Glomerular visceral epithelial cell (primary cell): Measurements from ENCODE around the gene MRPL21.
"Not testable (repeated sequence)": the region's sequence is repeated elsewhere in the genome, so short reads cannot be mapped to it uniquely, and the experiment has no call there.

Experiments used
- DNase-seq: peaks from one replicate; pipeline ENCODE4 v3.0.0-alpha.2; 2016; ENCODE audit errors: extremely low spot score

The MRPL21 gene

GRCh38 chr11:68911731-68912130 lies 8.1 kb upstream of the MRPL21 start:
- DNase-seq = no peak

GRCh38 chr11:68910965-68911364 lies 7.3 kb upstream of the MRPL21 start:
- no peak for DNase-seq

GRCh38 chr11:68908273-68908672 lies 4.6 kb upstream of the MRPL21 start:
- DNase-seq = no peak

- DNase-seq = no peak
Observed at GRCh38 chr11:68905421-68906360, 2.1 kb upstream of the MRPL21 start.

- peak; percentile 23 for DNase-seq
Observed at GRCh38 chr11:68904248-68904847, 716 bp upstream of the MRPL21 start.

- no peak for DNase-seq
Observed at GRCh38 chr11:68900835-68901381, 2.7 kb downstream of the MRPL21 start.

- DNase-seq = no peak
Observed at GRCh38 chr11:68897441-68897840, 6.2 kb downstream of the MRPL21 start.

- DNase-seq = no peak
Observed at GRCh38 chr11:68896171-68896959, 7.3 kb downstream of the MRPL21 start.

GRCh38 chr11:68893282-68893681 lies 10.3 kb downstream of the MRPL21 start:
- DNase-seq = no peak

GRCh38 chr11:68892576-68892975 lies 11.1 kb downstream of the MRPL21 start:
- DNase-seq = no peak

- no peak for DNase-seq
Observed at GRCh38 chr11:68891351-68891948, 12.2 kb downstream of the MRPL21 start.

GRCh38 chr11:68890490-68891231 lies 13.0 kb downstream of the MRPL21 start:
- no peak for DNase-seq

- DNase-seq = no peak
Observed at GRCh38 chr11:68889948-68890446, 13.6 kb downstream of the MRPL21 start.

- not testable (repeated sequence) for DNase-seq
Observed at GRCh38 chr11:68884827-68885226, 18.8 kb downstream of the MRPL21 start.

GRCh38 chr11:68882391-68882790 lies 21.2 kb downstream of the MRPL21 start:
- DNase-seq = no peak

GRCh38 chr11:68881320-68881719 lies 22.3 kb downstream of the MRPL21 start:
- DNase-seq = no peak

GRCh38 chr11:68880851-68881250 lies 22.8 kb downstream of the MRPL21 start:
- no peak for DNase-seq

GRCh38 chr11:68878022-68878421 lies 25.6 kb downstream of the MRPL21 start:
- DNase-seq = no peak

- DNase-seq = no peak
Observed at GRCh38 chr11:68872216-68873003, 31.2 kb downstream of the MRPL21 start.

GRCh38 chr11:68870470-68870869 lies 33.2 kb downstream of the MRPL21 start:
- DNase-seq = no peak
